HepG2 (cell line): ENCODE measurements around the gene KCND2. TPM values are rescaled to one million over a fixed set of nuclear protein-coding genes. Genes with fewer than 3 reads are reported as not detected.

Experiments
- ATAC-seq: fragments of 200-7000 bp; cut with Tn5 transposase; 3 replicates; pipeline ENCODE4 v1.9.1; 2020; ENCODE audit warnings: mild to moderate bottlenecking, moderate library complexity
- BruUV-seq: library from RNA; stranded (reverse); fragments of 400-500 nt; replicated peaks from 2 replicates; lab custom pipeline; 2021; lab: Mats Ljungman, UMichigan
- CTCF ChIA-PET: fragments of 300-600 bp; formaldehyde crosslinking; extraction: SDS; loops from one replicate; lab custom pipeline; 2021; ENCODE audit warnings: low total read pairs, inconsistent platforms, low intra/inter-chr PET ratio; lab: Yijun Ruan, JAX
- POLR2A ChIA-PET: fragments of 350-600 bp; sonication (Branson Sonifier 250); formaldehyde crosslinking; loops from one replicate; lab custom pipeline; 2020; ENCODE audit warnings: antibody characterized with exemption, inconsistent platforms; lab: Yijun Ruan, JAX
- DNase-seq: peaks from one replicate; pipeline ENCODE4 v3.0.0-alpha.2; 2015; ENCODE audit warnings: low spot score
- FAIRE-seq: peaks from 3 replicates; lab custom pipeline; 2011; peaks lifted over from hg19 to GRCh38; lab: Jason Lieb, UNC
- H2AFZ ChIP-seq: one replicate; pipeline ENCODE4 v1.6.1; 2011; ENCODE audit warnings: low read length, inconsistent platforms
- H3K27ac ChIP-seq: fragments of 300-600 bp; 3 replicates; pipeline ENCODE4 v1.8.0; 2011; ENCODE audit warnings: mixed run types, mild to moderate bottlenecking, mixed read lengths, low read length, inconsistent platforms; ENCODE audit not compliant: insufficient read depth; ENCODE audit errors: extremely low read length
- H3K27me3 ChIP-seq, 2 experiments: fragments of 200-600 bp in 1 of 2; 2 replicates in 1 of 2; 3 replicates in 1 of 2; pipeline versions ENCODE4 v1.6.0 to v1.8.0; 2011; ENCODE audit warnings: low read length in 2 of 2, mild to moderate bottlenecking in 2 of 2, moderate library complexity in 2 of 2, inconsistent platforms in 1 of 2; ENCODE audit not compliant: insufficient read depth in 2 of 2, control insufficient read depth in 1 of 2
- H3K36me3 ChIP-seq, 2 experiments: fragments of 200-600 bp in 1 of 2; replicated peaks in 1 of 2; 2 replicates in 1 of 2; 3 replicates in 1 of 2; pipeline versions ENCODE4 v1.5.1 to v1.8.0; 2011; ENCODE audit warnings: low read length in 2 of 2, inconsistent platforms in 1 of 2; ENCODE audit not compliant: insufficient read depth in 2 of 2, control insufficient read depth in 1 of 2
- H3K4me1 ChIP-seq: 2 replicates; pipeline ENCODE4 v1.5.1; 2012; ENCODE audit warnings: low read length, inconsistent platforms; ENCODE audit not compliant: insufficient read depth
- H3K4me2 ChIP-seq: 2 replicates; pipeline ENCODE4 v1.6.0; 2011; ENCODE audit warnings: low read depth, low read length, inconsistent platforms
- H3K4me3 ChIP-seq, 3 experiments: fragments of 200-600 bp in 1 of 3; sonication (generic), shearing (Covaris generic) in 1 of 3; replicated peaks in 1 of 3; 2 replicates each; pipeline ENCODE4 v1.5.1; 2011 to 2016; ENCODE audit warnings: low read length in 3 of 3, inconsistent platforms in 2 of 3, low read depth in 2 of 3, mild to moderate bottlenecking in 2 of 3, control low read depth in 1 of 3, mixed read lengths in 1 of 3; ENCODE audit not compliant: insufficient read depth in 1 of 3
- H3K79me2 ChIP-seq: one replicate; pipeline ENCODE4 v1.6.1; 2011; ENCODE audit warnings: low read length, inconsistent platforms; ENCODE audit not compliant: insufficient read depth
- H3K9ac ChIP-seq: 2 replicates; pipeline ENCODE4 v1.6.0; 2011; ENCODE audit warnings: mild to moderate bottlenecking, low read depth, low read length, inconsistent platforms; ENCODE audit not compliant: insufficient read depth
- H3K9me3 ChIP-seq: 2 replicates; pipeline ENCODE4 v1.5.1; 2012; ENCODE audit warnings: mild to moderate bottlenecking, low read length
- H4K20me1 ChIP-seq: 2 replicates; pipeline ENCODE4 v1.6.0; 2011; ENCODE audit warnings: inconsistent platforms, mild to moderate bottlenecking, low read length, moderate library complexity; ENCODE audit not compliant: insufficient read depth
- AFF4 ChIP-seq: sonication (generic); formaldehyde crosslinking; IDR thresholded peaks from 2 replicates; pipeline ENCODE4 v1.4.0; 2020; ENCODE audit warnings: missing genetic modification reagents
- DPF2 ChIP-seq: sonication (generic); formaldehyde crosslinking; IDR thresholded peaks from 2 replicates; pipeline ENCODE4 v1.4.0; 2020; ENCODE audit warnings: mild to moderate bottlenecking, low read depth, missing genetic modification reagents, borderline replicate concordance
- ELF4 ChIP-seq: sonication (generic); formaldehyde crosslinking; IDR thresholded peaks from 2 replicates; pipeline ENCODE4 v1.5.0; 2020; ENCODE audit warnings: missing genetic modification reagents, mild to moderate bottlenecking, moderate library complexity, borderline replicate concordance
- ERF ChIP-seq: IDR thresholded peaks from 2 replicates; pipeline ENCODE4 v1.6.1; 2018; ENCODE audit warnings: missing biosample characterization, missing genetic modification reagents
- GABPA ChIP-seq, 2 experiments: IDR thresholded peaks; 2 replicates each; pipeline ENCODE4 v1.6.1; 2011 to 2016; ENCODE audit warnings: low read depth in 2 of 2, low read length in 1 of 2, missing biosample characterization in 1 of 2, missing genetic modification characterization in 1 of 2
- GATA4 ChIP-seq: sonication (generic); IDR thresholded peaks from 2 replicates; pipeline ENCODE4 v1.6.1; 2016; ENCODE audit warnings: antibody characterized with exemption, low read depth, borderline replicate concordance
- GPN1 ChIP-seq: sonication (generic); formaldehyde crosslinking; IDR thresholded peaks from 2 replicates; pipeline ENCODE4 v1.5.1; 2020; ENCODE audit warnings: missing genetic modification reagents, borderline replicate concordance
- HNRNPLL ChIP-seq: fragments of 200-400 bp; formaldehyde crosslinking; IDR thresholded peaks from 2 replicates; pipeline ENCODE4 v1.6.1; 2017; ENCODE audit warnings: mild to moderate bottlenecking, low read depth, low read length; ENCODE audit not compliant: poor library complexity, severe bottlenecking
- KDM5A ChIP-seq: fragments of 200-600 bp; sonication (generic); IDR thresholded peaks from 2 replicates; pipeline ENCODE4 v1.7.0; 2018; ENCODE audit warnings: antibody characterized with exemption, mild to moderate bottlenecking, low read length, borderline replicate concordance
- NFRKB ChIP-seq: fragments of 450-650 bp; IDR thresholded peaks from 2 replicates; pipeline ENCODE4 v1.6.1; 2017
- SCMH1 ChIP-seq: sonication (generic); formaldehyde crosslinking; IDR thresholded peaks from 2 replicates; pipeline ENCODE4 v1.9.0; 2021; ENCODE audit warnings: missing genetic modification reagents, mild to moderate bottlenecking, borderline replicate concordance
- SNAI1 ChIP-seq: sonication (generic); formaldehyde crosslinking; IDR thresholded peaks from 2 replicates; pipeline ENCODE4 v1.5.0; 2020; ENCODE audit warnings: mild to moderate bottlenecking, missing genetic modification reagents, borderline replicate concordance
- SRSF9 ChIP-seq: fragments of 200-400 bp; formaldehyde crosslinking; IDR thresholded peaks from 2 replicates; pipeline ENCODE4 v1.6.1; 2018; ENCODE audit warnings: borderline replicate concordance, mild to moderate bottlenecking, low read depth, low read length; ENCODE audit not compliant: insufficient read depth, poor library complexity, severe bottlenecking
- TCF12 ChIP-seq, 2 experiments: fragments of 450-650 bp in 1 of 2; sonication (generic) in 1 of 2; formaldehyde crosslinking in 1 of 2; IDR thresholded peaks; 2 replicates each; pipeline versions ENCODE4 v1.6.1 to v1.8.0; 2017 to 2022; ENCODE audit warnings: antibody characterized with exemption in 1 of 2, mild to moderate bottlenecking in 1 of 2, missing genetic modification reagents in 1 of 2, moderate library complexity in 1 of 2
- TFAP4 ChIP-seq: sonication (generic); IDR thresholded peaks from 2 replicates; pipeline ENCODE4 v1.6.1; 2016; ENCODE audit warnings: low read depth, borderline replicate concordance
- ZC3H13 ChIP-seq: sonication (generic); formaldehyde crosslinking; IDR thresholded peaks from 2 replicates; pipeline ENCODE4 v1.8.1; 2023; ENCODE audit warnings: mild to moderate bottlenecking, missing genetic modification reagents, moderate library complexity
- ZNF235 ChIP-seq: sonication (generic); formaldehyde crosslinking; IDR thresholded peaks from 2 replicates; pipeline ENCODE4 v1.8.1; 2023; ENCODE audit warnings: mild to moderate bottlenecking, missing genetic modification reagents, borderline replicate concordance
- in situ Hi-C: cut with HindIII; loops from 2 replicates; pipeline ENCODE4 v1.10.0; 2017; ENCODE audit warnings: low pct_unique_long_range_greater_than_20kb; ENCODE audit not compliant: extremely low pct_ligation_motif_present
- intact Hi-C: fragments of 100-400 bp; cut with micrococcal nuclease; formaldehyde crosslinking; loops from one replicate; pipeline ENCODE4 v1.10.0; 2022; ENCODE audit not compliant: unreplicated experiment
- polyA plus RNA-seq, 8 experiments: library from polyadenylated mRNA; depleted of rRNA in 3 of 8; stranded (reverse) in 7 of 8; unstranded in 1 of 8; fragments of >200 nt; fragmentation: Illumina TruSeq in 4 of 8; extraction: Trizol in 4 of 8; gene quantifications; 2 replicates each; pipeline versions ENCODE4 v1.2.1 to v1.2.3, GENCODE V29; 2011 to 2016; ENCODE audit warnings: low read depth in 4 of 8, missing spikeins in 1 of 8, mixed read lengths in 1 of 8; ENCODE audit not compliant: insufficient read depth in 1 of 8
- total RNA-seq, 5 experiments: library from RNA; depleted of rRNA; stranded (reverse); fragments of >200 nt; fragmentation: Illumina TruSeq; extraction: Trizol; gene quantifications; 2 replicates each; pipeline ENCODE4 v1.2.3, GENCODE V29; 2016; ENCODE audit warnings: low read depth in 1 of 5
- TF ChIP-seq, protein P1 (sequence below): sonication (generic); formaldehyde crosslinking; IDR thresholded peaks from 2 replicates; pipeline ENCODE4 v1.5.0; 2020; ENCODE audit warnings: mild to moderate bottlenecking, low read depth, missing genetic modification reagents, borderline replicate concordance
- TF ChIP-seq, protein P2 (sequence below): sonication (generic); formaldehyde crosslinking; conservative IDR thresholded peaks from 2 replicates; pipeline ENCODE4 v1.8.1; 2023; ENCODE audit warnings: missing genetic modification reagents

Gene KCND2
- total and polyA plus RNA-seq, 2 of the 13 experiments (the other 11 are each of a cell fraction or from before 2014, with no cell fraction given), result not detected

DNA sequence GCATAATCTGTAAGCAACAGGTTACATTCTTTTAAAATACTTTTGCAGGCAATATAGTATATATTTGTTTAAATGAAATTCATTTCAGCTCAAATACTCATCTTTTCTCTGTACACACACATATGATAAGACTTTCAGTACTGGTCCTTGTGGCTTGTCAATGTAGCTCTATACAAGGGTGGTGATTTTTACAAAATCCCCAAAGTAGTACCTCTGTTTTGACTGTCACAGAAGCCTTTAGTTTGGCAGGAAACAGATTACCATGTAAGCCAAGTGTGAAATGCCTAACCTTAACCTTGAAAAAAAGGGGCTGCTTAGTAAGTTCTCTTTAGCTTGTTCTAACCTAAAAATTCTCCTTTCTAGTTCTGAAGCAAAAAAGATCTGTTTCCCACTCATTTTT, 87.9 kb downstream of the KCND2 start:
- ATAC-seq (no peak), DNase-seq (no peak), FAIRE-seq (no peak)
- Histone ChIP-seq H3K9me3 (no peaks in the 10 kb centered on the region), H3K4me1 (no peaks in the 10 kb centered on the region), H3K4me3 (no peak overlapping the region), H3K9ac (no peak overlapping the region), H3K27ac (no peak overlapping the region), H3K79me2 (no peaks in the 10 kb centered on the region), H4K20me1 (no peaks in the 10 kb centered on the region), H2AFZ (no peak overlapping the region), H3K4me2 (no peak overlapping the region), H3K27me3 (no peaks in the 10 kb centered on the region), H3K36me3 (no peaks in the 10 kb centered on the region)
- POLR2A ChIA-PET, result no interaction called here
- intact Hi-C loops (no loop called here), in situ Hi-C loops (no loop called here)
- TF ChIP-seq HNRNPLL, result no peak
- no peak for TF ChIP-seq TCF12 (IDR thresholded peaks at IDR 0.05)
- no peak for TF ChIP-seq TCF12 (CRISPR knock-in tag; IDR thresholded peaks at IDR 0.05)
- TF ChIP-seq AFF4 (CRISPR knock-in tag), result no peak
- no peak for TF ChIP-seq ZC3H13 (CRISPR knock-in tag)
- no peak for TF ChIP-seq SCMH1 (CRISPR knock-in tag)
- no peak for TF ChIP-seq GATA4
- TF ChIP-seq SRSF9, result no peak
- TF ChIP-seq GABPA (IDR thresholded peaks at IDR 0.05; ENCODE audit: low read depth, low read length), result no peak
- no peak for TF ChIP-seq GABPA (CRISPR knock-in tag; IDR thresholded peaks at IDR 0.05; ENCODE audit: low read depth)
- no peak for TF ChIP-seq NFRKB
- TF ChIP-seq KDM5A, result no peak
- TF ChIP-seq TFAP4, result no peak
- TF ChIP-seq GPN1 (CRISPR knock-in tag), result no peak
- no peak for TF ChIP-seq DPF2 (CRISPR knock-in tag)
- TF ChIP-seq, protein P1, sequence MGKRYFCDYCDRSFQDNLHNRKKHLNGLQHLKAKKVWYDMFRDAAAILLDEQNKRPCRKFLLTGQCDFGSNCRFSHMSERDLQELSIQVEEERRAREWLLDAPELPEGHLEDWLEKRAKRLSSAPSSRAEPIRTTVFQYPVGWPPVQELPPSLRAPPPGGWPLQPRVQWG (CRISPR knock-in tag), result no peak
- no peak for TF ChIP-seq ELF4
- TF ChIP-seq, protein P2, sequence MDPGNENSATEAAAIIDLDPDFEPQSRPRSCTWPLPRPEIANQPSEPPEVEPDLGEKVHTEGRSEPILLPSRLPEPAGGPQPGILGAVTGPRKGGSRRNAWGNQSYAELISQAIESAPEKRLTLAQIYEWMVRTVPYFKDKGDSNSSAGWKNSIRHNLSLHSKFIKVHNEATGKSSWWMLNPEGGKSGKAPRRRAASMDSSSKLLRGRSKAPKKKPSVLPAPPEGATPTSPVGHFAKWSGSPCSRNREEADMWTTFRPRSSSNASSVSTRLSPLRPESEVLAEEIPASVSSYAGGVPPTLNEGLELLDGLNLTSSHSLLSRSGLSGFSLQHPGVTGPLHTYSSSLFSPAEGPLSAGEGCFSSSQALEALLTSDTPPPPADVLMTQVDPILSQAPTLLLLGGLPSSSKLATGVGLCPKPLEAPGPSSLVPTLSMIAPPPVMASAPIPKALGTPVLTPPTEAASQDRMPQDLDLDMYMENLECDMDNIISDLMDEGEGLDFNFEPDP (CRISPR knock-in tag), result no peak
- no peak for TF ChIP-seq ZNF235 (CRISPR knock-in tag)
- TF ChIP-seq ERF (CRISPR knock-in tag), result no peak
- TF ChIP-seq SNAI1 (CRISPR knock-in tag), result no peak
- CTCF ChIA-PET, result no interaction called here
- no TSS peak for BruUV-seq
